ENCODE measurements around the gene DENND11. TPM values are rescaled to one million over a fixed set of nuclear protein-coding genes. Genes with fewer than 3 reads are reported as not detected.

The DENND11 gene
- total and polyA plus RNA-seq, 2 donors (not counting 3 experiments of a cell fraction or from before 2014, with no cell fraction given), result 14.7 to 25.9 TPM

GRCh38 chr7:141674171-141674671 lies 27.7 kb downstream of the DENND11 start:
- TF ChIP-seq GATA2 (IDR thresholded peaks at IDR 0.05; ENCODE audit: insufficient read depth, insufficient read length, low read depth, low read length), result peak; percentile 14
- TF ChIP-seq JUN (IDR thresholded peaks at IDR 0.05; ENCODE audit: borderline replicate concordance, insufficient read depth, insufficient read length, low read depth), result peak; percentile 86
- no peak for TF ChIP-seq CTCF (IDR thresholded peaks at IDR 0.05; ENCODE audit: extremely low read depth in 1 of 2, insufficient read depth in 1 of 2, low read depth in 1 of 2, low read length in 2 of 2)
- TF ChIP-seq FOS (IDR thresholded peaks at IDR 0.05; ENCODE audit: borderline replicate concordance, insufficient read depth, low read length), result peak; percentile 77
- peak; percentile 59 for TF ChIP-seq POLR2AphosphoS5 (IDR thresholded peaks at IDR 0.05; ENCODE audit: insufficient read depth, low read depth, low read length)
- Histone ChIP-seq H3K27me3 (ENCODE audit: control insufficient read depth in 2 of 2, insufficient read depth in 2 of 2, low read length in 2 of 2) (no peaks in the 10 kb centered on the region), H3K36me3 (ENCODE audit: control insufficient read depth in 2 of 2, extremely low read depth in 1 of 2, insufficient read depth in 2 of 2, low read length in 2 of 2) (no peaks in the 10 kb centered on the region), H3K4me2 (ENCODE audit: insufficient read depth, low read length) (peak overlapping the region; percentile 62), H3K4me1 (ENCODE audit: control insufficient read depth, extremely low read depth, insufficient read depth, low read length) (peaks cover 32% of the 10 kb centered on the region), H3K9me1 (replicated peaks; ENCODE audit: control insufficient read depth, extremely low read depth, insufficient read depth, low read length) (no peaks in the 10 kb centered on the region), H3K79me2 (ENCODE audit: control insufficient read depth, insufficient read depth, low read length) (no peaks in the 10 kb centered on the region), H2AFZ (ENCODE audit: low read depth, low read length) (peak overlapping the region; percentile 30), H3K27ac (ENCODE audit: insufficient read depth, low read depth, low read length) (peak overlapping the region; percentile 99), H4K20me1 (replicated peaks; ENCODE audit: control insufficient read depth, extremely low read depth, insufficient read depth, low read length) (no peaks in the 10 kb centered on the region), H3K9me3 (replicated peaks; ENCODE audit: control insufficient read depth, insufficient read depth, low read length) (no peaks in the 10 kb centered on the region), H3K4me3 (replicated peaks in 1 of 3; ENCODE audit: insufficient read depth in 1 of 3, low read depth in 1 of 3, low read length in 3 of 3) (peak overlapping the region in 1 of 3 experiments; percentile 34), H3K9ac (replicated peaks; ENCODE audit: extremely low read depth, insufficient read depth, low read length) (peak overlapping the region; percentile 84)
- CTCF ChIA-PET, result interaction anchor here (0.8 to 4.1 kb wide), 13 partner anchors 14 to 141 kb away, joined by 3 to 75 read pairs (median 6); partner anchors contain the start of genes SSBP1 and WEE2
- dilution Hi-C loops (cut with MboI; ENCODE audit: extremely low pct_ligation_motif_present, low sequenced_read_pairs), result no loop called here
- FAIRE-seq (peak; percentile 95), DNase-seq (ENCODE audit: low read depth, low spot score) (peak; percentile 97)
- POLR2A ChIA-PET, result interaction anchor here (1.1 kb wide), 1 partner anchor 64 kb away, joined by 3 read pairs; the partner anchor contains the start of gene SSBP1
- BruUV-seq (replicated peaks), result no TSS peak
- intact Hi-C loops (cut with micrococcal nuclease), result loop anchor here (1.0 to 10.0 kb wide), 8 partner anchors 11 to 1629 kb away; partner anchors contain the start of genes AGK and SSBP1
